HG03108 (cell line): ENCODE results near the gene MRC2.
A peak's percentile ranks its signal among the peaks of the same experiment; 100 is the strongest.
"Not testable (repeated sequence)": the region's sequence is repeated elsewhere in the genome, so short reads cannot be mapped to it uniquely, and the experiment has no call there.

Source experiments
- ATAC-seq: cut with Tn5 transposase; IDR thresholded peaks from one replicate; pipeline ENCODE4 v1.9.1; 2021; ENCODE audit warnings: moderate library complexity; ENCODE audit not compliant: unreplicated experiment

Gene MRC2

GRCh38 chr17:62627219-62627903 is at the start of gene MRC2:
Gene MRC2 (plus strand): TSS chr17:62627670. CDS start chr17:62627803, 133 bp downstream.
- no peak for ATAC-seq

- ATAC-seq = no peak
Observed at GRCh38 chr17:62578757-62579487, 48.5 kb upstream of the MRC2 start.

- ATAC-seq = no peak
Observed at GRCh38 chr17:62580947-62581346, 46.5 kb upstream of the MRC2 start.

GRCh38 chr17:62581764-62582163 is 45.7 kb upstream of the MRC2 start:
- ATAC-seq = no peak

GRCh38 chr17:62587554-62587953 is 39.9 kb upstream of the MRC2 start:
- ATAC-seq = no peak

GRCh38 chr17:62588109-62588508 is 39.4 kb upstream of the MRC2 start:
- ATAC-seq = no peak

GRCh38 chr17:62591333-62591732 is 36.1 kb upstream of the MRC2 start:
- no peak for ATAC-seq

GRCh38 chr17:62591822-62592221 is 35.6 kb upstream of the MRC2 start:
- not testable (repeated sequence) for ATAC-seq

GRCh38 chr17:62592341-62593099 is 35.0 kb upstream of the MRC2 start:
- no peak for ATAC-seq

- ATAC-seq = no peak
Observed at GRCh38 chr17:62595484-62595883, 32.0 kb upstream of the MRC2 start.

- ATAC-seq = no peak
Observed at GRCh38 chr17:62596662-62597061, 30.8 kb upstream of the MRC2 start.

GRCh38 chr17:62597150-62597549 is 30.3 kb upstream of the MRC2 start:
- no peak for ATAC-seq

GRCh38 chr17:62597920-62598319 is 29.6 kb upstream of the MRC2 start:
- no peak for ATAC-seq

GRCh38 chr17:62599964-62600657 is 27.4 kb upstream of the MRC2 start:
- no peak for ATAC-seq

- no peak for ATAC-seq
Observed at GRCh38 chr17:62600805-62601204, 26.7 kb upstream of the MRC2 start.

- ATAC-seq = no peak
Observed at GRCh38 chr17:62601471-62601870, 26.0 kb upstream of the MRC2 start.

GRCh38 chr17:62603783-62604182 is 23.7 kb upstream of the MRC2 start:
- ATAC-seq = not testable (repeated sequence)

- ATAC-seq = no peak
Observed at GRCh38 chr17:62605588-62605987, 21.9 kb upstream of the MRC2 start.

- ATAC-seq = peak; percentile 81
Observed at GRCh38 chr17:62611292-62611691, 16.2 kb upstream of the MRC2 start.

- peak; percentile 35 for ATAC-seq
Observed at GRCh38 chr17:62611728-62612127, 15.7 kb upstream of the MRC2 start.

GRCh38 chr17:62612289-62612688 is 15.2 kb upstream of the MRC2 start:
- ATAC-seq = not testable (repeated sequence)
